A673 (cell line): ENCODE measurements around the gene EIPR1. TPM values are rescaled to one million over a fixed set of nuclear protein-coding genes. Genes with fewer than 3 reads are reported as not detected.

Experiments
- BruUV-seq: library from RNA; stranded (reverse); fragments of 400-500 nt; replicated peaks from 2 replicates; lab custom pipeline; 2021; lab: Mats Ljungman, UMichigan
- CTCF ChIA-PET: fragments of 300-600 bp; sonication (Branson Sonifier 250); formaldehyde crosslinking; loops from one replicate; lab custom pipeline; 2022; ENCODE audit warnings: antibody characterized with exemption; lab: Charles Lee
- POLR2A ChIA-PET: fragments of 300-600 bp; sonication (Branson Sonifier 250); formaldehyde crosslinking; loops from one replicate; lab custom pipeline; 2022; ENCODE audit warnings: antibody characterized with exemption; ENCODE audit not compliant: low non-redundant PET; lab: Charles Lee
- DNase-seq: peaks from one replicate; pipeline ENCODE4 v3.0.0-alpha.2; 2015; ENCODE audit warnings: low spot score
- H3K27ac ChIP-seq: fragments of 200-600 bp; sonication (generic); 2 replicates; pipeline ENCODE4 v1.5.1; 2016; ENCODE audit warnings: mixed run types, low read depth, mild to moderate bottlenecking, mixed read lengths, antibody characterized with exemption, low read length; ENCODE audit not compliant: poor library complexity, severe bottlenecking
- H3K27me3 ChIP-seq: fragments of 200-600 bp; sonication (generic); replicated peaks from 2 replicates; pipeline ENCODE4 v1.6.1; 2017; ENCODE audit warnings: mixed run types, low read depth, mild to moderate bottlenecking, mixed read lengths, antibody characterized with exemption, low read length; ENCODE audit not compliant: insufficient read depth, poor library complexity
- H3K36me3 ChIP-seq: fragments of 200-600 bp; sonication (generic); 2 replicates; pipeline ENCODE4 v1.6.1; 2016; ENCODE audit warnings: mixed run types, mild to moderate bottlenecking, mixed read lengths, antibody characterized with exemption, low read length; ENCODE audit not compliant: insufficient read depth, poor library complexity, severe bottlenecking
- H3K4me1 ChIP-seq: fragments of 200-600 bp; sonication (generic); 2 replicates; pipeline ENCODE4 v1.6.1; 2017; ENCODE audit warnings: mixed run types, mild to moderate bottlenecking, mixed read lengths, antibody characterized with exemption, low read length; ENCODE audit not compliant: insufficient read depth, poor library complexity, severe bottlenecking
- H3K4me3 ChIP-seq: fragments of 200-600 bp; sonication (generic); 2 replicates; pipeline ENCODE4 v1.5.1; 2016; ENCODE audit warnings: low read depth, mixed run types, mild to moderate bottlenecking, mixed read lengths, low read length; ENCODE audit not compliant: poor library complexity, severe bottlenecking
- H3K9me3 ChIP-seq: fragments of 200-600 bp; sonication (generic); 2 replicates; pipeline ENCODE4 v1.6.1; 2016; ENCODE audit warnings: mixed run types, low read depth, mild to moderate bottlenecking, mixed read lengths, antibody characterized with exemption, low read length; ENCODE audit not compliant: poor library complexity, severe bottlenecking
- EZH2 ChIP-seq: fragments of 200-600 bp; sonication (generic); IDR thresholded peaks from 2 replicates; pipeline ENCODE4 v1.6.1; 2017; ENCODE audit warnings: borderline replicate concordance, low read depth, mild to moderate bottlenecking, mixed read lengths, antibody characterized with exemption, low read length; ENCODE audit not compliant: poor library complexity, severe bottlenecking
- intact Hi-C: fragments of 100-400 bp; cut with micrococcal nuclease; formaldehyde crosslinking; loops from one replicate; pipeline ENCODE4 v1.10.0; 2022; ENCODE audit not compliant: unreplicated experiment
- total RNA-seq: library from RNA; stranded (reverse); gene quantifications from 2 replicates; pipeline ENCODE4 v1.2.3, GENCODE V29; 2021
- TF ChIP-seq, protein P1 (sequence below): fragments of 300-800, 200-600 bp; sonication (generic); conservative IDR thresholded peaks from 2 replicates; pipeline ENCODE4 v1.5.1; 2017; ENCODE audit warnings: low read depth, mild to moderate bottlenecking, antibody characterized with exemption, low read length, moderate library complexity, mixed read lengths

EIPR1 gene
- total RNA-seq, 1 experiment from 2014 or later = 37.0 TPM

GRCh38 chr2:3192281-3192818 is 185.3 kb downstream of the EIPR1 start:
- no peak overlapping the region for H3K4me3 ChIP-seq
- ChIA-PET CTCF (no interaction called here), POLR2A (no interaction called here)
- DNase-seq = no peak
- BruUV-seq = no TSS peak
- intact Hi-C loops = no loop called here
- no peaks in the 10 kb centered on the region for H3K9me3 ChIP-seq
- no peak overlapping the region for H3K27ac ChIP-seq
- peaks cover 3% of the 10 kb centered on the region for H3K36me3 ChIP-seq
- TF ChIP-seq EZH2 = no peak
- TF ChIP-seq, protein P1, sequence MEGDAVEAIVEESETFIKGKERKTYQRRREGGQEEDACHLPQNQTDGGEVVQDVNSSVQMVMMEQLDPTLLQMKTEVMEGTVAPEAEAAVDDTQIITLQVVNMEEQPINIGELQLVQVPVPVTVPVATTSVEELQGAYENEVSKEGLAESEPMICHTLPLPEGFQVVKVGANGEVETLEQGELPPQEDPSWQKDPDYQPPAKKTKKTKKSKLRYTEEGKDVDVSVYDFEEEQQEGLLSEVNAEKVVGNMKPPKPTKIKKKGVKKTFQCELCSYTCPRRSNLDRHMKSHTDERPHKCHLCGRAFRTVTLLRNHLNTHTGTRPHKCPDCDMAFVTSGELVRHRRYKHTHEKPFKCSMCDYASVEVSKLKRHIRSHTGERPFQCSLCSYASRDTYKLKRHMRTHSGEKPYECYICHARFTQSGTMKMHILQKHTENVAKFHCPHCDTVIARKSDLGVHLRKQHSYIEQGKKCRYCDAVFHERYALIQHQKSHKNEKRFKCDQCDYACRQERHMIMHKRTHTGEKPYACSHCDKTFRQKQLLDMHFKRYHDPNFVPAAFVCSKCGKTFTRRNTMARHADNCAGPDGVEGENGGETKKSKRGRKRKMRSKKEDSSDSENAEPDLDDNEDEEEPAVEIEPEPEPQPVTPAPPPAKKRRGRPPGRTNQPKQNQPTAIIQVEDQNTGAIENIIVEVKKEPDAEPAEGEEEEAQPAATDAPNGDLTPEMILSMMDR = no peak
- no peaks in the 10 kb centered on the region for H3K27me3 ChIP-seq
- H3K4me1 ChIP-seq = peaks cover 18% of the 10 kb centered on the region

DNA sequence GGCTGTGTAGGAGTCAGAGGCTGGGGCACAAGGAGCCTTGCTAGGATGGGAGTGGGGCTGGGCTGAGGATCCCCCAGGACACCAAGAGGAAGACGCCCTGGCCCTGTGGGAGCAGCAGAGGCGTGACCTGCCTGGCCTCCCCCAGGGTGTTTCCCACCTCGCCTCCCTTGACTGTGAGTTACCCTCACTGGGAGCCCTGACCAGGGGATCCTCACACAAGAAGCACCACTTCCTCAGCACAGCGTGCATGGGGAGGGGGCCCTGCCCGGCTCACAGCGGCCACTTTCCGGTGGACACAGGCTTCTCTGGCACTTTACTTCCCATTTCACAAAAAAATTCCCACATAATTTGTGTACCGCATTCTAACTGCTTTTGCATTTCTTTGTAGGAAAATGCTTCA is 187.7 kb downstream of the EIPR1 start:
- no peak for DNase-seq
- H3K36me3 ChIP-seq = peaks cover 3% of the 10 kb centered on the region
- TF ChIP-seq, protein P1 = no peak
- no peak for TF ChIP-seq EZH2
- H3K9me3 ChIP-seq = no peaks in the 10 kb centered on the region
- no peak overlapping the region for H3K27ac ChIP-seq
- peaks cover 18% of the 10 kb centered on the region for H3K4me1 ChIP-seq
- H3K27me3 ChIP-seq = no peaks in the 10 kb centered on the region
- H3K4me3 ChIP-seq = no peak overlapping the region
- ChIA-PET POLR2A (no interaction called here), CTCF (no interaction called here)
- intact Hi-C loops = no loop called here
- no TSS peak for BruUV-seq

- ChIA-PET CTCF (no interaction called here), POLR2A (no interaction called here)
- peaks cover 15% of the 10 kb centered on the region for H3K4me1 ChIP-seq
- TF ChIP-seq, protein P1 = no peak
- no peak for TF ChIP-seq EZH2
- no peak overlapping the region for H3K4me3 ChIP-seq
- intact Hi-C loops = no loop called here
- H3K9me3 ChIP-seq = no peaks in the 10 kb centered on the region
- DNase-seq = no peak
- H3K27ac ChIP-seq = no peak overlapping the region
- H3K36me3 ChIP-seq = peaks cover 3% of the 10 kb centered on the region
- no TSS peak for BruUV-seq
- no peaks in the 10 kb centered on the region for H3K27me3 ChIP-seq
Observed at GRCh38 chr2:3189076-3189591, 188.5 kb downstream of the EIPR1 start.
